Astrocyte of the spinal cord (primary cell): Measurements from ENCODE around the gene DCLK3.

ENCODE experiments used
- DNase-seq: peaks from one replicate; pipeline ENCODE4 v3.0.0; 2011; ENCODE audit warnings: low read depth, low spot score
- H3K4me3 ChIP-seq: 2 replicates; pipeline ENCODE4 v1.5.1; 2011; ENCODE audit warnings: low read depth, mild to moderate bottlenecking, low read length, moderate library complexity
- CTCF ChIP-seq: IDR thresholded peaks from 2 replicates; pipeline ENCODE4 v1.5.1; 2012; ENCODE audit warnings: low read depth, mild to moderate bottlenecking, low read length, inconsistent platforms
- in situ Hi-C: cut with HindIII; loops from 2 replicates; pipeline ENCODE4 v1.10.0; 2017; ENCODE audit warnings: low sequenced_read_pairs

DCLK3 gene

DNA sequence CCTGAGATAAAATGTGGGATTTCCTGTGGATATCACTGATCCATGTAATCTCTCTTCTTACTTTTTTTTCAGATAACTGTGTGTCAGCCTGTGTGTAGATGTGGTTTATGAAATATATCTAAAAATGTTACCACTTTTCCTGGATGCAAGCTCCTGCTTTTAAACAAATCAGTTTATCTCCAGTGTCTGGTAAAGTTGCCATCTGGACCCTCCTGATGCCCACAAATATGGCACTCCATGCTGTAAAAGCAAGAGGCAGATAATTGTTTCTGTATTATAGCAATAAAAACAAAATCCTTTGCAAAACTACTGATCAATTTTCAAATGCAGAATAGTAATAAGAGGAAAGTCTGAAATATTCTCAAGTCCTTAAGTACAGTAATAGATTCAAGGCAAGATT is 7.6 kb upstream of the DCLK3 start:
- in situ Hi-C loops: no loop called here
- no peak for TF ChIP-seq CTCF
- DNase-seq: no peak
- no peak overlapping the region for H3K4me3 ChIP-seq

- TF ChIP-seq CTCF: no peak
- H3K4me3 ChIP-seq: no peak overlapping the region
- in situ Hi-C loops: no loop called here
- DNase-seq: no peak
Observed at GRCh38 chr3:36769926-36770325, 5.6 kb upstream of the DCLK3 start.

- no peak for DNase-seq
- in situ Hi-C loops: no loop called here
- no peak for TF ChIP-seq CTCF
- H3K4me3 ChIP-seq: no peak overlapping the region
Observed at GRCh38 chr3:36765104-36765503, 751 bp upstream of the DCLK3 start.

DNA sequence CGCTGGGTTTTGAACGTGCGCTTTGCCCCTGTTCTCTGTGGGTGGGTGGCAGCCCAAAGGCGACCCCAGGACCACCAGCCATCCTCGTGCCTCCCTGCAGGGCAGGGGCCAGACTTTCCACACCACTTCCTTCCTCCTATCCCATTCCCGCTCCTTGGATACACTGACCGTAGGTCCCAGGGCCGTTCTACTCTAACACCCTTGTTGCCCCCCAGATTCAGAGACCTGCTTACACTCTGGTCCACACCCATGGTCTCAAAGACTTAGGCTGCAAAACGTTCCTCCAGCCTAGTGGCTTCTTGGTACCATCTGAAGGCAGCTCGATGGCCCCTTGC is 318 bp upstream of the DCLK3 start:
- no peak for TF ChIP-seq CTCF
- no peak for DNase-seq
- in situ Hi-C loops: no loop called here
- H3K4me3 ChIP-seq: no peak overlapping the region

GRCh38 chr3:36762918-36763849 is 1.2 kb downstream of the DCLK3 start:
- DNase-seq: no peak
- TF ChIP-seq CTCF: no peak
- H3K4me3 ChIP-seq: no peak overlapping the region
- in situ Hi-C loops: no loop called here

GRCh38 chr3:36761779-36762178 is 2.6 kb downstream of the DCLK3 start:
- no peak overlapping the region for H3K4me3 ChIP-seq
- TF ChIP-seq CTCF: no peak
- DNase-seq: no peak
- in situ Hi-C loops: no loop called here

- H3K4me3 ChIP-seq: no peak overlapping the region
- no peak for TF ChIP-seq CTCF
- no peak for DNase-seq
- in situ Hi-C loops: no loop called here
Observed at GRCh38 chr3:36756269-36756668, 8.1 kb downstream of the DCLK3 start.
